GM10847 (cell line): ENCODE measurements around the gene PGF.

ENCODE experiments used
- POLR2A ChIP-seq: IDR thresholded peaks from 2 replicates; pipeline ENCODE4 v1.6.1; 2011; ENCODE audit not compliant: insufficient read length; ENCODE audit errors: extremely low read depth

PGF gene

GRCh38 chr14:74942608-74943007 lies 12.8 kb downstream of the PGF start:
- TF ChIP-seq POLR2A: peak; percentile 35

DNA sequence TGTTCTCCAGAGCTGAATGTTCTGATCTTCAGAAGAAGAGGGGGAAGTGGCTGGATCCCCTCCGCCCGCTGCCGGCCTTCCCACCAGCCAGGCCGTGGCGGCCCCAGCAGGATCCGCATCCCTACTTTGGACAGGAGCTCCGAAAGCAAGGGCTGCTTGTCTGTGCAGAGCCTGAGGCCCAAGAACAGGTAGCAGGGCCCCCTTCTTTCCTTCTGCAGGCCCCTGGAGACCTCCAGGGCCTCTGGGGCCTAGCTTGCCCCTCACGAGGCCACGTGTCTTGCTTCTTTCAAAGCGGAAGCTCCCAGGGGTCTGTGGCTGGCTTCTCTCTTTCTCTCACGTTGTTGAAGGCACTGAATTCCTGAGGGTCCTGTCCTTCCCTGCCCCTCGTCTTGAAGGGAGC lies 13.2 kb downstream of the PGF start:
- no peak for TF ChIP-seq POLR2A

GRCh38 chr14:74941676-74942097 lies 13.7 kb downstream of the PGF start:
- TF ChIP-seq POLR2A: peak; percentile 48

GRCh38 chr14:74940956-74941565 lies 14.3 kb downstream of the PGF start:
- TF ChIP-seq POLR2A: no peak

DNA sequence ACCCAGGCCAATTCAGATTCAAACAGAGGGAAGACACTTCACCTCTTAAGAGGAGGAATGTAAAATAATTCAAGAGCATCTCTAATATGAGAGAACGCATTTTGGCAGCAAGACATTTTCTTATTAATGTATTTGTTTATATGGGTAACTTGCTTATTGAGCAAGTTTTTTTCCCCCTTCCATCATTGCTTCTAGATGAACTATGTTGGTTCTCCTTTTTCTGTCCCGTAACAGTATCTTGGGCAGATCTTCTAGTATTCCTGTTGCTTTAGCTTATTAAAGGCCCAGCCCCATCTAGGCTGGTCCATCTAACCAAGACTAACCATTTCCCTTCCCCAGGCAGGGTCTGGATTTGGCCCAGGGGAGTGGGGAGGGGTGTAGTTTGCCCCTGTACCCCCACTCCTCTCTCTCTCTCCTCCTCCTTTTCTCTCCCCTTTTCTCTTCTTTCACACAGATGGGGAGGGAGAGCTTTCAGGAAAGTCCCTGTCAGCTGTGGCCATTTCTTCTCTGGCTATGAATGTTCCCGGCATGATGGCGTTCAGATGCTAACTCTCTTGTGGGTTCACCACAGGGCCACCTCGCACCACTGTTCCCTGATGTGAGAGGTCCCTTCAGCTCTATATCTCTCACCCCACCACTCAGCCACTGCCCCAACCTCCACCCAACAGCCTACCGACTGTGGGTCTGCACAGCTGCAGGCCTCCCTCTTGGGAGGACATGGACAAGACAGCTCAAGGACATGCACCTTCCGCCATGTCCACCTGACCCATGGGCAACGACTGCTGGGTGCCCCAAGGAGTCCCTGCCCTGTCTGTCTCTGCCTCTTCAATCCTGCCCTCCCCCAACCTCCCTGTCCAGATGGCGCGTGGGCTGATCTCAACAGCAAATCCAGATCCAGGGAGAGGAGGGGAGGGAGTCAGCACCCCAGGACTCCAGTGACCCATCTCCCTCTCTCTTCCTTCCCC lies 16.6 kb downstream of the PGF start:
- no peak for TF ChIP-seq POLR2A

- no peak for TF ChIP-seq POLR2A
These were observed 18.2 kb downstream of the PGF start for GRCh38 chr14:74937171-74937570.

GRCh38 chr14:74936731-74937130 lies 18.7 kb downstream of the PGF start:
- TF ChIP-seq POLR2A: no peak

DNA sequence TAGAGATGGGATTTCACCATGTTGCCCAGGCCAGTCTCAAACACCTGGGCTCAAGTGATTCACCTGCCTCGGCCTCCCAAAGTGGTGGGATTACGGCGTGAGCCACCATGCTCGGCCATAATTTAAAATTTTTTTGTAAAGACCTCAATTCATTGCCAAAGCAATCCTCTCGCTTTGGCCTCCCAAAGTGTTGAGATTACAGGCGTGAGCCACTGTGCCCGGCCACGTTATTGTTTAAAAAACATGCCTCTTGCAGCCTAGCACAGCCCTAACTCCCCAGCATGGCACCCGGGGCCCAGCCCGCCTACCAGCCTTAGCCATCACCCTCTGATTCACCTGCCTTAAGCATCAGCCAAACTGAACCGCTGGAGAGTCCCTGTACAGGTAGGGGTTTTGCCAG lies 19.2 kb downstream of the PGF start:
- TF ChIP-seq POLR2A: no peak

GRCh38 chr14:74935360-74935680 lies 20.1 kb downstream of the PGF start:
- no peak for TF ChIP-seq POLR2A

DNA sequence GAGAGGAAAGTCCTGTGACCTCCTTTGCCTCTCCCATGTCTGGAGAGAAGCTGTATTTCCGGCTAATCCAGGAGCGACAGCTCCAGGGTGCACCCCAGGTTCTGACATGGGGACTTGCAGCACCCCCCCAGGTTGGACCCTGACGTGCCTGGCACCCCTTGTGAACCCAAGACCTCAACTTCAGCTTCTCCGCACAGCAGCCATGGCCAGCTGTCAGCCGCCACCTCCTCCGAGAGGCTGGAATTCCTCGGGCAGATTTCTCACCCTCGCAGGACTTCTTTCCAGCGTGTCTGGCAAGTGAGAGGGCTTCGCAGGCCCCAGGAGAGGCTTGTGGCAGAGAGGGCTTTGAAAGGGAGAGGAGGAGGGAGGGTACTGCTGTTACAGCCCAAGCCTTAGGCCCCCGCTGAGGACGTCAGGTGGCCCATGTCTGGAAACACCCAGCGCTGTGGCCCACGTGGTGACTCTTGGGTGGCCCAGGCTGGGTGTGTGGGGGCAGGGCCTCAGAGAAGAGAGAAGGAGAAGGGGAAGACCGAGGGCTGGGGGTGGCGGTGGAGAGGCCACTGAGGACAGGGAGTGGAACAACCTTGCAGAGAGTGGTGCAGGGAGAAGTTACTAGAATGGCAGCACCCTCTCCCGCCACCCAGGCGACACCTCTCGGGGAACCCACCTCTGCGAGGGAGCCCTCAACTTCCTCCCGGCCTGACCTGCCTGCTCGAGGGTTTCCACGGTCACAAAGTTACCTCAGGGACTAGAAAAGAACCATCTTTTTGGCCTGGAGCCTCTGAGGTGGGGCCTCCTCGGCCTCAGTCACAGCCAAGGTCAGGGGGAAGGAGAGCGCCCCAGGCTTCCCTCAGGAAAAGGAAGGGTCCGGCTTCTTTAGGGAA lies 20.7 kb downstream of the PGF start:
- no peak for TF ChIP-seq POLR2A

DNA sequence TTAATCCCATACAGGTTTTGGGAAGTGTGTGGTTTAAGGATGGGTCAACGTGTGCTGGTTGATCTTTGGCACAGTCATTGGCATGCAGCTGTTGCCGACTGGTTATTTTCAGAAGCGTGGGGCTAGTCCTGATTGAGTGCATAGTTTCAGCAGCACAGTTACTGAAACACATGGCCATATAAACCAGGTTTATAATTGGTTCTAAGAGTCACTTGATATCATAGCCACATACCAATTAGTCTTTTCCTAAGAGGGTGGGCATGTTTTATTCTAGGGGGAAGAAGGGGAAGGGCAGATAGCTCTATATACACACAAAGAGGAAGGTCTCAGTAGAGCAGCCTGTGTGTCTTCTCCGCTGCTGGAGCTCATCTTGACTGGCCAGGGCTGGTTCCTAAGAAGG lies 21.4 kb downstream of the PGF start:
- no peak for TF ChIP-seq POLR2A

DNA sequence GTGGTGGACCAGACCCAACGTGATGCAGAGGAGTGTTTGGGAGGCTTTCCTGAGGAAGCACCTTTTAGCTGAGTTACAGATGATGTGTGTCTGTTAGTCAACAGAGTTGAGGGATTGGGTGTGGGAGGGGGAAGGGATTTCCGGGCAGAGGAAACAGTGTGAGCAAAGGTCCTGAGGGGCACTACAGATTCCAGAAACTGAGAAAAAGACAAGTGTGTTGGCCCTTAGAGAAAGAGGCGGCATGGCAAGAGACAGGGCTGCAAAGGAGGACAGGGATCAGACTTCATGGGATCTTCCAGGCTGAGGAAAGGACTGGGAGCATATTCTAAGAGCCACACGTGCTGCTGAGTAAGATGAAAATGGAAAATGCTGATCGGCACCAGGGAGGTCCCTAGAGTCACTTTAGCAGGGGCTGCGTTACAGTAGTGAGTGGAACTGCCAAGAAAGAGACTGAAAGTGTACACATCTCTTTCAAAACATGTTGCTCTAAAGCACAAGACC lies 22.9 kb downstream of the PGF start:
- TF ChIP-seq POLR2A: no peak

- no peak for TF ChIP-seq POLR2A
These were observed 26.2 kb downstream of the PGF start for GRCh38 chr14:74929242-74929641.

DNA sequence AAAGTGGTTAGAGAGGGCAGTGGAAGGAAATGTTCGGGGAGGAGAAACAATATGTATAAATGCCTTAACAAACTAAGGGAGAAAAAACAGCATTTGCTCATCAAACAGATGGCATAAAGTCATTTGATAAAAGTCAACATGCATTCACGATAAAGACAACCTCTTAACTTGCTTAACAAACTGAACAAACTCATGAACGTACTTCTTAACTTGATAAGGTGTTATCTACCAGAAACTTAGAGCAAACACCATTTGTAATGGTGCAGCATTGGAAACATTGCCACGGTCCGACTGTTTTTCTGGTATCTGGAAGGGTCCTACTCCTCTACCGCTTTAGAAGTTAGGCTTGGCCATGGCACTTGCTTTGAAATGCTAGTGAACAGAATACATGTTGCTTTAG lies 28.2 kb downstream of the PGF start:
- no peak for TF ChIP-seq POLR2A

DNA sequence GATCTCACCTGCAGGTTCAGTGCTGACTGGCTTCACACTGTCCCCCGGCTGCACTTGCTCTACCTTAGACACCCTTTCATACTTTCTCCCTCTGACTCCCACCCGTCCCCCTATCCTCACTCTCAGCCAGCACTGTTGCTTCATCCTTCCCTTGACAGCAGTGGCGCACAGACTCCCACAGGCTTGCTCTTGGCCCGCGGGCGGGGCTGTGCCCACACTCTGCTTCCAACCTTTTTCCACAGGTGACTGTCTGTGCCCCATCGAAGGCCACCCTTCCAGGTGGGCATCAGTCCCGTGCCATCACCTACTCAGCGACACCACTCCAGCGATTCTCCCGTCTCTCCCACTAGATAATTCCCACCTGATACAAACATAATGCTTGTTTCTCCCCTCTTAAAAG lies 31.3 kb downstream of the PGF start:
- no peak for TF ChIP-seq POLR2A
